NCI-H1436 (cell line): ENCODE results near the gene CCNL2.
"Not testable (repeated sequence)": the region's sequence is repeated elsewhere in the genome, so short reads cannot be mapped to it uniquely, and the experiment has no call there.

ENCODE experiments used
- DNase-seq: peaks from one replicate; lab custom pipeline; 2025; lab: John Stamatoyannopoulos, UW

CCNL2 gene

GRCh38 chr1:1373051-1373814 is 25.9 kb downstream of the CCNL2 start:
- no peak for DNase-seq

GRCh38 chr1:1371746-1372711 is 27.1 kb downstream of the CCNL2 start:
- DNase-seq: peak; percentile 16

GRCh38 chr1:1371364-1371745 is 27.8 kb downstream of the CCNL2 start:
- DNase-seq: no peak

- DNase-seq: no peak
These were observed 28.3 kb downstream of the CCNL2 start for GRCh38 chr1:1370771-1371300.

- not testable (repeated sequence) for DNase-seq
These were observed 29.0 kb downstream of the CCNL2 start for GRCh38 chr1:1370094-1370493.

- no peak for DNase-seq
These were observed 31.8 kb downstream of the CCNL2 start for GRCh38 chr1:1367315-1367714.

GRCh38 chr1:1366699-1367066 is 32.5 kb downstream of the CCNL2 start:
- no peak for DNase-seq

GRCh38 chr1:1365875-1366698 is 33.0 kb downstream of the CCNL2 start:
- no peak for DNase-seq

GRCh38 chr1:1364266-1364665 is 34.9 kb downstream of the CCNL2 start:
- DNase-seq: no peak

- no peak for DNase-seq
These were observed 37.1 kb downstream of the CCNL2 start for GRCh38 chr1:1361982-1362423.

- no peak for DNase-seq
These were observed 37.7 kb downstream of the CCNL2 start for GRCh38 chr1:1361233-1361981.

GRCh38 chr1:1360506-1361169 is 38.5 kb downstream of the CCNL2 start:
- no peak for DNase-seq

GRCh38 chr1:1359664-1360468 is 39.3 kb downstream of the CCNL2 start:
- no peak for DNase-seq

- no peak for DNase-seq
These were observed 39.8 kb downstream of the CCNL2 start for GRCh38 chr1:1359308-1359663.

GRCh38 chr1:1358433-1359271 is 40.5 kb downstream of the CCNL2 start, which contains the start of gene MXRA8:
TSS of gene MXRA8 (minus strand) at chr1:1358555. CDS start at chr1:1358504, 51 bp downstream.
- no peak for DNase-seq

- no peak for DNase-seq
These were observed 41.2 kb downstream of the CCNL2 start for GRCh38 chr1:1357871-1358432.

- no peak for DNase-seq
These were observed 42.2 kb downstream of the CCNL2 start for GRCh38 chr1:1356796-1357401.
